T-cell (primary cell): ENCODE data around the gene LRP1B. TPM values are rescaled to one million over a fixed set of nuclear protein-coding genes. Genes with fewer than 3 reads are reported as not detected.

Experiments
- ATAC-seq, 4 experiments: fragments of 200-7000 bp in 3 of 4; fragments of 150-1000 bp in 1 of 4; cut with Tn5 transposase; replicated peaks in 1 of 4; 1 replicate in 3 of 4; 2 replicates in 1 of 4; pipeline ENCODE4 v1.10.0; 2021; ENCODE audit warnings: moderate library complexity in 3 of 4, mild to moderate bottlenecking in 2 of 4, moderate number of reproducible peaks in 1 of 4
- CTCF ChIA-PET, 2 donors: fragments of 300-600 bp; sonication (Branson Sonifier 250); formaldehyde crosslinking; loops; one replicate each; lab custom pipeline; 2022; ENCODE audit warnings: antibody characterized with exemption in 2 of 2; lab: Charles Lee
- POLR2A ChIA-PET, 2 donors: fragments of 300-600 bp; sonication (Branson Sonifier 250); formaldehyde crosslinking; loops; one replicate each; lab custom pipeline; 2022; ENCODE audit warnings: antibody characterized with exemption in 2 of 2; lab: Charles Lee
- DNase-seq, 35 experiments: peaks; one replicate each; pipeline versions ENCODE4 v3.0.0 to v3.0.0-alpha.2; 2013 to 2023
- H3K27ac ChIP-seq: one replicate; pipeline ENCODE4 v1.5.1; 2013; ENCODE audit warnings: low read length
- H3K27me3 ChIP-seq, 2 experiments: replicated peaks in 1 of 2; 1 replicate in 1 of 2; 2 replicates in 1 of 2; pipeline versions ENCODE4 v1.6.1 to v1.7.0; 2013; ENCODE audit warnings: low read length in 1 of 2, mixed read lengths in 1 of 2; ENCODE audit not compliant: control insufficient read depth in 2 of 2, insufficient read depth in 2 of 2; ENCODE audit errors: extremely low read depth in 1 of 2
- H3K36me3 ChIP-seq, 2 donors: 1 replicate in 1 of 2; 2 replicates in 1 of 2; pipeline versions ENCODE4 v1.6.1 to v1.7.0; 2013; ENCODE audit warnings: low read length in 1 of 2; ENCODE audit not compliant: control insufficient read depth in 2 of 2, insufficient read depth in 1 of 2; ENCODE audit errors: extremely low read depth in 1 of 2
- H3K4me1 ChIP-seq, 2 experiments: 1 replicate in 1 of 2; 2 replicates in 1 of 2; pipeline versions ENCODE4 v1.6.1 to v1.7.0; 2013; ENCODE audit warnings: low read length in 2 of 2, mixed read lengths in 1 of 2; ENCODE audit not compliant: insufficient read depth in 2 of 2, control insufficient read depth in 1 of 2; ENCODE audit errors: extremely low read depth in 1 of 2
- H3K4me3 ChIP-seq, 2 donors: 1 replicate in 1 of 2; 2 replicates in 1 of 2; pipeline versions ENCODE4 v1.5.1 to v1.7.0; 2013; ENCODE audit warnings: mild to moderate bottlenecking in 2 of 2, low read length in 1 of 2, moderate library complexity in 1 of 2; ENCODE audit not compliant: control insufficient read depth in 1 of 2; ENCODE audit errors: extremely low read depth in 1 of 2
- H3K9me3 ChIP-seq: 2 replicates; pipeline ENCODE4 v1.7.0; 2013
- H3K27ac Mint-ChIP-seq, 2 donors: one replicate each; pipeline ENCODE4 v1.8.0; 2020 to 2021; ENCODE audit warnings: mild to moderate bottlenecking in 2 of 2, mixed read lengths in 2 of 2
- H3K27me3 Mint-ChIP-seq, 2 donors: one replicate each; pipeline ENCODE4 v1.8.0; 2021 to 2022; ENCODE audit warnings: mixed read lengths in 2 of 2
- H3K36me3 Mint-ChIP-seq: one replicate; pipeline ENCODE4 v1.8.0; 2021; ENCODE audit warnings: mixed read lengths
- H3K4me1 Mint-ChIP-seq, 3 donors: one replicate each; pipeline ENCODE4 v1.8.0; 2020 to 2022; ENCODE audit warnings: mixed read lengths in 3 of 3, mild to moderate bottlenecking in 1 of 3
- H3K4me3 Mint-ChIP-seq, 3 donors: one replicate each; pipeline ENCODE4 v1.8.0; 2020 to 2022; ENCODE audit warnings: mild to moderate bottlenecking in 3 of 3, mixed read lengths in 3 of 3, moderate library complexity in 3 of 3
- H3K9me3 Mint-ChIP-seq, 3 donors: one replicate each; pipeline ENCODE4 v1.8.0; 2020 to 2022; ENCODE audit warnings: mixed read lengths in 3 of 3
- WGBS: methylation state at CpG from one replicate; pipeline ENCODE4 v1.1.5; 2013; ENCODE audit warnings: missing lambda C conversion rate; ENCODE audit not compliant: insufficient coverage; 5-methylcytosine and 5-hydroxymethylcytosine counted together
- total RNA-seq, 35 experiments: library from RNA in 6 of 35; stranded (reverse) in 6 of 35; fragments of 120-200 nt in 1 of 35; gene quantifications; one replicate each; pipeline versions ENCODE4 v1.2.1 to v1.2.4 and lab custom pipeline; 2013 to 2026

The LRP1B gene
- total RNA-seq, 5 donors from 2014 or later (not counting 1 experiment from before 2014, with no cell fraction given): not detected

DNA sequence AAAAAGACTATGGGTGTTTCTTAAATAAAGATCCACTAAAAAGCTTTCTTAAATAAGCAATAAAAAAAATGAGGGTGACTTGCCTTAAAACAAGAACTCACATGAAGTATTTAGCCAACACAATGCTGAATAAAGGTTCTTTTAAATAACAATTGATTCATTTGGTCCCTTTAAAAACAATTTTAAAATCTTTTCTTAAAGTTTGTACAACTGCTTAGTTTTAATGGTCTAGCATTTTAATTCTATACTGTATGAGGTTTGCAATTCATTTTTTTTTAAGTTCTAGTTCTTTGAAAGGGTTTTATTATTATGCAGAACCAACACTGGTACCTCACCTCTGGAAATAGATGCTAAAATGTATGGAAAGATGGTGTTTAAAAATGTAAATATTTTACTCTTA, 1017.5 kb downstream of the LRP1B start:
- ATAC-seq: no peak
- H3K4me3 Mint-ChIP-seq: no peak overlapping the region
- H3K27me3 ChIP-seq: no peaks in the 10 kb centered on the region
- no peaks in the 10 kb centered on the region for H3K36me3 ChIP-seq
- H3K27ac ChIP-seq: no peak overlapping the region
- no peak for DNase-seq
- peaks cover 3 to 7% (median 3%) of the 10 kb centered on the region in 3 donors for H3K9me3 Mint-ChIP-seq
- ChIA-PET CTCF (no interaction called here), POLR2A (no interaction called here)
- no peak overlapping the region for H3K4me3 ChIP-seq
- H3K4me1 Mint-ChIP-seq: no peaks in the 10 kb centered on the region
- H3K9me3 ChIP-seq: no peaks in the 10 kb centered on the region
- H3K27me3 Mint-ChIP-seq: no peaks in the 10 kb centered on the region
- H3K36me3 Mint-ChIP-seq: no peaks in the 10 kb centered on the region
- H3K27ac Mint-ChIP-seq: no peak overlapping the region
- H3K4me1 ChIP-seq: no peaks in the 10 kb centered on the region

DNA sequence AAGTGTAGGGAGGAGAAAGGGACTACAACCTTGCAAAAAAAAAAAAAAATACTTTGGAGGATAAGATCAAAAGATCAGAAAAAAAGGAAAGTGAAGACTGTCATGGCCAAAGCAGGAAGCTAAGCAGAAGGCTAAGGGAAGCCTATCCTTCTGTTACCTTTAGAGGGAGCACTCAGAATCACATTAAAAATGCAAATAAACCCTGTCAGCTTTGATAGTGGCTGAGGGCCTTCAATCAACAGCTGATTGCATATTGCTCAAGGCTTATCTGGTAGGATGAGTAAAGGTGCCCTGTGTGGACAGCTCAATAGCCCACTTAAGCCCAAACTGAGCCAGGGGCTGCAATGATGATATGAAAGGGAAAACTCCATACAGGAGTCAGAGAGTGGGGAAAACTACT, 1021.2 kb downstream of the LRP1B start:
- H3K27ac Mint-ChIP-seq: no peak overlapping the region
- no peaks in the 10 kb centered on the region for H3K9me3 ChIP-seq
- DNase-seq (no peak), ATAC-seq (no peak)
- H3K4me1 Mint-ChIP-seq: no peaks in the 10 kb centered on the region
- ChIA-PET CTCF (no interaction called here), POLR2A (no interaction called here)
- H3K27ac ChIP-seq: no peak overlapping the region
- no peaks in the 10 kb centered on the region for H3K27me3 ChIP-seq
- H3K9me3 Mint-ChIP-seq: peaks cover 4 to 9% (median 5%) of the 10 kb centered on the region in 3 donors
- no peaks in the 10 kb centered on the region for H3K4me1 ChIP-seq
- H3K4me3 ChIP-seq: no peak overlapping the region
- no peaks in the 10 kb centered on the region for H3K36me3 Mint-ChIP-seq
- no peaks in the 10 kb centered on the region for H3K27me3 Mint-ChIP-seq
- no peaks in the 10 kb centered on the region for H3K36me3 ChIP-seq
- no peak overlapping the region for H3K4me3 Mint-ChIP-seq

DNA sequence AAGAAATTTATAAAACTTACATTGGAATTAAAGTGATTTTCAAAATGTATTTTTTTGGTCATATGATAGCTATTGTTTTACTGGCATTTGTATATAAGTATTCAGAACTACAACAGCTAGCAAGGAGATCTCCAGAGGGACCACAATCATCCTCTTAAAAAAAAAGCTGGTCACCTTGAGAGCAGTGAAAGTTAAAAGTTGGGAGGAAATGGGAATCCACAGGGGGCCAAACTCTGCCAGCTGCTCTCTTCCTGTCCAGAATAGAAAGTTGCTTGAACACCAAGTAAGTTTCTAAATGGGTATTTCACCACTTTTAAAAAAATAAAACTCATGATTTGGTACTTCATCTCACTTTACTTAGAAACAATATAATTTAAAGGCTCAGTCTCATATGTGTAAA, 1025.1 kb downstream of the LRP1B start:
- CTCF ChIA-PET: interaction anchor here in 1 of 2 donors (0.6 kb wide), 1 partner anchor 20 kb away, joined by 3 read pairs; no protein-coding TSS in a partner anchor
- Mint-ChIP-seq H3K4me3 (no peak overlapping the region), H3K27me3 (no peaks in the 10 kb centered on the region), H3K9me3 (peaks cover 6 to 16% (median 8%) of the 10 kb centered on the region in 3 donors), H3K27ac (no peak overlapping the region), H3K4me1 (no peaks in the 10 kb centered on the region), H3K36me3 (no peaks in the 10 kb centered on the region)
- Histone ChIP-seq H3K36me3 (no peaks in the 10 kb centered on the region), H3K27ac (no peak overlapping the region), H3K9me3 (no peaks in the 10 kb centered on the region), H3K4me1 (no peaks in the 10 kb centered on the region), H3K27me3 (no peaks in the 10 kb centered on the region), H3K4me3 (no peak overlapping the region)
- ATAC-seq (no peak), DNase-seq (no peak)
- POLR2A ChIA-PET: interaction anchor here in 1 of 2 donors (0.7 kb wide), 1 partner anchor 724 kb away, joined by 3 read pairs; no protein-coding TSS in a partner anchor

DNA sequence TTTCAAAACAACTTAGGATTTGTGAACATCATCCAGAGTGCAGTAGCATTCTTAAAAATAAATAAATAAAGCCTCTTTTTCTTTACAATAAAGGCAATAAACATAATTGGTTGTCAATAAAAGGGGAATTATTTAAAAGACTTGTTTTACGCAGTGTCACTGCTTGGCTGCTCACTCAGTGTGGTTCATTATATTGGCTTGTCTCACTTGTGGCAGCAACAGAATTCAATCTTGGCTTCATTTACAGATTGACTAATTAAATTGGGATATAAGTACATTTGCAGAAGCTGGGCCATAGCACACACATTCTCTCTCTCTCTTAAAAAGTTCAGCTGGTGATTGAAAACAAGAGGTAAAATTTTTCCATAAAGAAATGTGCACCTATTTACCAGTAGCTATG, 1027.6 kb downstream of the LRP1B start:
- no CpG with 5 or more reads among the region's 1 CpG for WGBS
- ChIA-PET CTCF (interaction anchor here in 1 of 2 donors (0.7 kb wide), 1 partner anchor 444 kb away, joined by 4 read pairs; no protein-coding TSS in a partner anchor), POLR2A (interaction anchor here in 1 of 2 donors (0.7 kb wide), 1 partner anchor 26 kb away, joined by 3 read pairs; no protein-coding TSS in a partner anchor)
- Mint-ChIP-seq H3K9me3 (peaks cover 5 to 11% (median 6%) of the 10 kb centered on the region in 3 donors), H3K27me3 (no peaks in the 10 kb centered on the region), H3K27ac (no peak overlapping the region), H3K4me3 (no peak overlapping the region), H3K4me1 (no peaks in the 10 kb centered on the region), H3K36me3 (no peaks in the 10 kb centered on the region)
- no peaks in the 10 kb centered on the region for H3K27me3 ChIP-seq
- H3K4me3 ChIP-seq: no peak overlapping the region
- no peaks in the 10 kb centered on the region for H3K4me1 ChIP-seq
- DNase-seq: no peak
- H3K27ac ChIP-seq: no peak overlapping the region
- no peak for ATAC-seq
- no peaks in the 10 kb centered on the region for H3K36me3 ChIP-seq
- no peaks in the 10 kb centered on the region for H3K9me3 ChIP-seq

DNA sequence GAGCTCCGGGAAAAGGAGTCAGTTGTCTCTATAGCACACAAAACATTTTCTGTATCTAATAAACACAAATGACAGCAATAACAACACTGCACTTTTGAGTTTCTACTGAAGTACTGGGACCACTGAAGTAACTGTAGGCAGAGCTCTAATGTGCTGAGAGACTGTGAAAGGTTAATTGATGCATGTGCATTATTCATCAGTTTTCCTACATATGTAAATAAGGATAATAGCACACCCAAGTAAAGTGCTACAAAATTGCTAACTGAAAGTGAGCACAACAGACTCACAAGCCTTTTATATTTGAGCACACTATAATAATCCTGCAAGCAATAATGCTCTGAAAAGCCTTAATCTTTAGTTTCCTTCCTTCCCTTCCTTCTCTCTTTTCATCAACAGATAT, 1051.6 kb downstream of the LRP1B start:
- ATAC-seq: no peak
- Histone ChIP-seq H3K4me3 (no peak overlapping the region), H3K4me1 (no peaks in the 10 kb centered on the region), H3K36me3 (no peaks in the 10 kb centered on the region), H3K9me3 (no peaks in the 10 kb centered on the region), H3K27me3 (no peaks in the 10 kb centered on the region), H3K27ac (no peak overlapping the region)
- no CpG with 5 or more reads among the region's 1 CpG for WGBS
- ChIA-PET POLR2A (no interaction called here), CTCF (no interaction called here)
- H3K27me3 Mint-ChIP-seq: no peaks in the 10 kb centered on the region
- H3K36me3 Mint-ChIP-seq: no peaks in the 10 kb centered on the region
- H3K4me1 Mint-ChIP-seq: no peaks in the 10 kb centered on the region
- DNase-seq: no peak
- H3K27ac Mint-ChIP-seq: no peak overlapping the region
- H3K9me3 Mint-ChIP-seq: peaks cover 6 to 20% (median 9%) of the 10 kb centered on the region in 3 donors
- H3K4me3 Mint-ChIP-seq: no peak overlapping the region

DNA sequence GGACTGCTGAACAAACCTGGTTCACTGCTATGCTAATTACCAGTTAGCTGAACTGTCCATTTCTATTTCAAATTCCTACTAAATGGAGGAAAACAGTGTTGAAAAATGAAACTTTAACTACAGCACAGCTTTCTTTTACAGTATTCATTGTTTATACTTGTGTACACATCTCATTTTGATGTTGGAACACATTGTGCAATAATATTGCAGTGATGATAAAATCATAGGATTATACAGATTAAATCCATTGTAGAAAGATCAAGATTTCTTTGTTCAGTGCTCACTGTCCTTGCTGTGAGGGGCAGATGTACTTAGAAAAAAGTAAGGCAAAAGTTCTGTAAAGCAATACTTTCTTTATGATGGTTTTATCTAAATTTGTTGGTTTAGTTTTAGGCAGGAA, 1055.1 kb downstream of the LRP1B start:
- Histone ChIP-seq H3K27me3 (no peaks in the 10 kb centered on the region), H3K4me1 (no peaks in the 10 kb centered on the region), H3K9me3 (no peaks in the 10 kb centered on the region), H3K36me3 (no peaks in the 10 kb centered on the region), H3K4me3 (no peak overlapping the region), H3K27ac (no peak overlapping the region)
- DNase-seq: no peak
- H3K27ac Mint-ChIP-seq: no peak overlapping the region
- H3K4me3 Mint-ChIP-seq: no peak overlapping the region
- H3K36me3 Mint-ChIP-seq: no peaks in the 10 kb centered on the region
- H3K9me3 Mint-ChIP-seq: peaks cover 4 to 17% (median 6%) of the 10 kb centered on the region in 3 donors
- H3K27me3 Mint-ChIP-seq: no peaks in the 10 kb centered on the region
- no peaks in the 10 kb centered on the region for H3K4me1 Mint-ChIP-seq
- ChIA-PET POLR2A (no interaction called here), CTCF (no interaction called here)
- ATAC-seq: no peak

DNA sequence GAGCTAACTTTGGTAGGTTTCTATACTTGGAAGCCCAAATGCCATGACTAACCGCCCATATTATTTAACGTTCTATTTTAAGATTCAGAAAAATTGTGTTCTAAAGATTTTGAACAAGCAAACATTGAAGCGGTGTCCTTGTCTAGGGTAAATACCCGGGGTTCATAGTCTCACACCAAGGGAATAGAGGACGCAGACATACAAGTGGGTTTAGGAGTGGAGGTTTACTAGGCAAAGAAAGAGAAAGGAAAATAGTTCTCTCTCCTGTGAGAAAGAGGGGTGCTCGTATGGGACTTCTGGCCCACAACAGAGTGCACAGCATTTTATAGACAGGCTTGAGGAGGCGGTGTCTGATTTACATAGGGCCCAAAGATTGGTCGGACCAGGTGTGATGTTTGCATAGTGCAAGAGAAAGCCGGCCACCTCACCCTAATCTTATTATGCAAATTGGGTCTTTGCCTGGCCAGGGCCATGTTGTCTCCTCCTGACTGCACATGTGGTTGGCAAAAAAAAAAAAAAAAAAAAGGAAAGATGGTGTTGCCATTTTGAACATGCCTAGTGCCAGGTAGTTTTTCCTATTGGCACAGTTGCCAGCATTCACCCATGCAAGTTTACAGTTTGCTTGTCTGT, 1062.6 kb downstream of the LRP1B start:
- Histone ChIP-seq H3K27ac (no peak overlapping the region), H3K36me3 (no peaks in the 10 kb centered on the region), H3K9me3 (no peaks in the 10 kb centered on the region), H3K4me3 (no peak overlapping the region), H3K27me3 (no peaks in the 10 kb centered on the region), H3K4me1 (no peaks in the 10 kb centered on the region)
- H3K4me1 Mint-ChIP-seq: no peaks in the 10 kb centered on the region
- ATAC-seq (no peak), DNase-seq (no peak)
- 94% methylated on average over 5 of the region's 9 CpGs for WGBS
- no peaks in the 10 kb centered on the region for H3K27me3 Mint-ChIP-seq
- H3K27ac Mint-ChIP-seq: no peak overlapping the region
- H3K9me3 Mint-ChIP-seq: peaks cover 9 to 21% (median 10%) of the 10 kb centered on the region in 3 donors
- ChIA-PET POLR2A (no interaction called here), CTCF (no interaction called here)
- H3K4me3 Mint-ChIP-seq: no peak overlapping the region
- H3K36me3 Mint-ChIP-seq: no peaks in the 10 kb centered on the region
